NCI-H2171 treated with DMSO at 0.1 percent for 48 hours (cell line): ENCODE results near the gene F2RL2.
"Not testable (repeated sequence)": the region's sequence is repeated elsewhere in the genome, so short reads cannot be mapped to it uniquely, and the experiment has no call there.

Source experiments
- DNase-seq: peaks from one replicate; lab custom pipeline; 2025; lab: John Stamatoyannopoulos, UW

F2RL2 gene

DNA sequence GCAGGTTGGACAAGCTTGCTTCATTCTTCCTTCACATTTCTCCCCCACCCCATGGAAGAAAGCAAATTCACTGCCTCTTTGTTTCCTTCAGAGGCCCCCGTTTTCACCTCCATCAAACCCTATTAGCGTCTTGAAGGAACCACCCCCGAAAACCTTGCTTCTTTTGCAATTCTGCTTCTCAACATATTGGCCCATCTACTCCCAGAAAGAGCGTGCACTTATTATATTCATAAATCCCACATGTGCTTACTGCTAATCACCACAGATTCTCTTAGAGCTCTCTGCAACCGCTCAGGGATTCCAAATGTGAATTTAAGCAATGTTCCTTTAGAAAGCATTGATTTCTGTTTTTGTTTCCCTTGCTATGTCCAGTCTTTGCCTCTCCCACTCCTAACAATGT lies 1.1 kb downstream of the F2RL2 start:
- DNase-seq = no peak

DNA sequence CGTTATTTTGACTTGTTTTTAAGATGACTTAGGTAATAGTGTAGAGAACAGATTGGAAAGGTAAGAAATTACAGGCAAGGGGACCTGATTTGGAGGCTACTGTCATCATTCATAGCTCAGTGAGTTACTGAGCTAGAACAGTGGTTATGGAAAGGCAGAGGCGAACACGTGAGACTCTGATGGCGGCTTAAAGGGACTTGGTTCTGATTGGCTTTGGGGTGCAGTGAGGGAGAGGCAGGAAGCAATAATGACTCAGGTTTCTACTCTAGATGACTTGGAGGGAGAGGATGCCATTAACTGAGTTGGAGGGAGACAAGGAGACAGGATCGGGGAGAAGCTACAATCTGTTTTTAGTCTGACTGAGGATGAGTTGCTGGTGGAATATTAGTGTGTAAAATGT lies 3.0 kb downstream of the F2RL2 start:
- no peak for DNase-seq

DNA sequence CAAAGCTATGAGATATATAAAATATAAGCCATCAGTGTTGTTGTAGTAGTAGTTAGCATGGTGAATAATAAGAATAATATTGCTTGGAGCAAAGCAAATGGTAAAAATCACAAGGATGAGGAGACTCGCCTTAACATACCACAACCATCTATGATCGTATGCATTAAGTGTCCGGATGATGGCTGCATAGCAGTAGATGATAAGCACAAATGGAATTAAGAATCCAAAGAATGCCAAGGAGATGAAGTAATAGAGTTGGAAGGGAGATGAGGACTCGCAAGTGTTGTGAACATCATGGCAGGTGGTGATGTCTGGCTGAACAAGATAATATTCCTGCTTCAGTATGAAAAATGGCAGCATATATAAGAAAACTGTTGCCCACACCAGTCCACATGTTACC lies 5.5 kb downstream of the F2RL2 start:
- no peak for DNase-seq

GRCh38 chr5:76617229-76617628 lies 6.0 kb downstream of the F2RL2 start:
- no peak for DNase-seq

GRCh38 chr5:76616206-76616605 lies 7.0 kb downstream of the F2RL2 start:
- DNase-seq = no peak

DNA sequence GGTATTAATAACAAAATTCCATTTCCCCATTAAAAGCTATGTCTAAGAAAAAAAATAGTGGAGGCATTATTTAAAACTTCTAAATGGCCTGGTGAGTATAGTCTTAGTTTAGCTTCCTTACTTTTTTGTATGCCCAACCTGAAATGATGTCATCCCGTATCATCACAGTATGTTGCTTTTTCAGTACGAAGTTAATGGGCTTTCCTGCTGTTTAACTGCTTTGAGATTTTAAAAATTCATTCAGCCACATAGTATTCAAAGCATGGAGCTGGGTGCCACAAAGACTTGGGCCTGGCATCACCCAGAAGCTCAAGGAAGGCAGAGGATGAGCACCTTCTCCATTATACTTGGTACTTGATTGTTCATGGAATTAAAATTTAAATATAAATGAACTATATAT lies 7.4 kb downstream of the F2RL2 start:
- no peak for DNase-seq

GRCh38 chr5:76612942-76613341 lies 10.3 kb downstream of the F2RL2 start:
- DNase-seq = no peak

DNA sequence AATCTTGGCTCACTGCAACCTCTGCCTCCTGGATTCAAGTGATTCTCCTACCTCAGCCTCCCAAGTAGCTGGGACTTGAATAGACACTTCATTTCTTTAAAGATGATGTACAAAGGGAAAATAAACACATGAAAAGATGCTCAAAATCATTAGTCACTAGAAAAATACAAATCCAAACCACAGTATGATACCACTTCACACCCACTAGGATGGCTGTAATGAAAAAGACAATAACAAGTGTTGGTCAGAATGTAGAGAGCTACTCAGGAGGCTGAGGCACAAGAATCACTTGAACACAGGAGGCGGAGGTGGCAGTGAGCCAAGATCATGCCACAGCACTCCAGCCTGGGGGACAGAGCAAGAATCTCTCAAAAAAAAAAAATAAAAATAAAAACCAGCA lies 13.0 kb downstream of the F2RL2 start:
- DNase-seq = no peak

GRCh38 chr5:76608833-76609232 lies 14.4 kb downstream of the F2RL2 start:
- DNase-seq = no peak

- no peak for DNase-seq
Observed at GRCh38 chr5:76607353-76607871, 15.8 kb downstream of the F2RL2 start.

- DNase-seq = no peak
Observed at GRCh38 chr5:76606701-76607100, 16.5 kb downstream of the F2RL2 start.

DNA sequence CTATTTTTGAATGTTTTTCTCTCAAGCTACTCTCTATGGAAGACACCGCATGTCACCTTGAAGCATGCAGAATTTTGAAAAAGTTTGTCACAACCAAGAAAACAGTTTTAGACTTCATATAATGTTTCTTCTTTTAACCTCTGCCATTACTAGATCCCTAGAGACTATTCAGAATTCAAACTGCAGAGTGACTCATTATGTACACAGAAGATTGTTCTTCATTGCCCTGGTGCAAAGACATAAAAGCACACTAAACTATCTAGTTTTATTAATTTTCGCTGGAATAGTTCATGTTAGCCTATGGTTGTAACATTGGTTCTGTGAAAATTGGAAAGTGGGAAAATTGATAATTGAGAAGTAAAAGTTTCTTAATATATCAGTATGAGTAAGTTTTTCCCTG lies 18.4 kb downstream of the F2RL2 start:
- no peak for DNase-seq

DNA sequence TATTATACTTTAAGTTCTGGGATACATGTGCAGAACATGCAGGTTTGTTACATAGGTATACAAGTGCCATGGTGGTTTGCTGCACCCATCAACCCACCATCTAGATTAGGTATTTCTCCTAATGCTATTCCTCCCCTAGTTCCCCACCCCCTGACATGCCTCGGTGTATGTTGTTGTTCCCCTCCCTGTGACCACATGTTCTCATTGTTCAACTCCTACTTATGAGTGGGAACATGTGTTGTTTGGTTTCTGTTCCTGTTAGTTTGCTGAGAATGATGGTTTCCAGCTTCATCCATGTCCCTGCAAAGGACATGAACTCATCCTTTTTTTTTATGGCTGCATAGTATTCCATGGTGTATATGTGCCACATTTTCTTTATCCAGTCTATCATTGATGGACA lies 19.2 kb downstream of the F2RL2 start:
- DNase-seq = not testable (repeated sequence)

DNA sequence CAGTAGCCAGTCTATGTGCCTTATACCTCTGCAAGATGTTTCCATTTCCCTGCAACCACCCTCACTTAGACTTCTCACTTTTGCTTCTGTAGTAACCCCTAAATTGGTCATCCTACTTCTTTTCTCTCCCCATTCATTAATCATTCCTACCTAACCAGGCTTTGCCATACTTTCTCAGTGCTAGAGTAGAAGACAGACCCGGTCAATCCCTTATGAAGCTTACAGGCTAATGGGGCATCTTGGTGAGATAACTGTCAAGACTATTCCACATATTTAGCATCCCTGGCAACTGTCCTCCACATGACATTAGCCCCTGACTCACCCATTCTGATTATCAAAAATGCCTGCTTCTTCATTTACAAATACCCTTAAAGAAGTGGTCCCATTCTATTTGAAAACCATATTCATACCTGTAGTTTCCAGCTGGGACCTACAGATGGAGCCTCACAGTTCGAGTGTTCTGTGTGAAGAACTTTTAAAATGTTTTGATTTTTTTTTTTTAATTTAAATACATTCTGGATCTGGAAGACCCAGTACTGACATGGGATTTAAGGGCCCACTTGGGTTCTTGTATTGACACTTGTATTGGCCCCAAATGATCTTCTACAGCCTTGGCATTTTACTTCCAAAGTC lies 21.0 kb downstream of the F2RL2 start:
- DNase-seq = no peak

DNA sequence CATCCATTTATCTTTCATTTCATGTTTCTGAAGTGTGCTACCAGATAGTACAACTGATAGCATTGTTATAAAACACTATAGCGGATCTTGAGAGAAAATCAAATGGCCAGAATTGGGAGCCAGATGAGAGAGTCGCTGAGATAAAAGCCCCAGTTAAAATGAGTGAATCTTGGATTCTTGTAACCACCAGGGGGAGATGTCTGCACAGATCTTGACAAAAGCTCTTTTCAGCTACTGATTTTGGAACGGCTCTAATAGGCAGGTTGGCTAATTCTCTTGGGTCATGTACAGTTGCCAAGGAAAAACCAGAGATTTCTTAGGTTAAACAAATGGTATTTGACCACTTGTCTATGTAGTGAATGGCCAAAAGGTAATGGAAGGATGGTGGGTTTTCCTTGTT lies 21.7 kb downstream of the F2RL2 start:
- DNase-seq = peak; percentile 11

- DNase-seq = no peak
Observed at GRCh38 chr5:76600716-76601115, 22.5 kb downstream of the F2RL2 start.

DNA sequence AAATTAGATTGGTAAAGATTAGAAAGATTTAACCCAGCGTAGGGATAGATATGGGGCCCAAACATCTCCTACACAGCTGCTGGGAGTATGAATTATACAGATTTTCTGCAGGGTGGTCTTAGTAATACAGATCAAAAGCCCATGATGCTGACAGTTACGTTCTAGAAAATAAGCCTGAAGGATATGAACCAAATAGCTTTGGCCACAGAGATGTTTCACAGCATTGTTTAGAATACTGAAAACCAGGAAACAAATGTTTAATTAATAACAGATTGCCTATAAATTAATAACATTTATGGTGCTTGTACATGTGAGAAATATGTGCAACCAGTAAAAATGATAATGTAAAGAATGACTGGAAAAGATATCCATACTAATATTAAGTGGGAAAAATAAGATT lies 24.7 kb downstream of the F2RL2 start:
- DNase-seq = no peak

GRCh38 chr5:76595755-76596481 lies 27.3 kb downstream of the F2RL2 start:
- no peak for DNase-seq

GRCh38 chr5:76594107-76594506 lies 29.1 kb downstream of the F2RL2 start:
- no peak for DNase-seq

DNA sequence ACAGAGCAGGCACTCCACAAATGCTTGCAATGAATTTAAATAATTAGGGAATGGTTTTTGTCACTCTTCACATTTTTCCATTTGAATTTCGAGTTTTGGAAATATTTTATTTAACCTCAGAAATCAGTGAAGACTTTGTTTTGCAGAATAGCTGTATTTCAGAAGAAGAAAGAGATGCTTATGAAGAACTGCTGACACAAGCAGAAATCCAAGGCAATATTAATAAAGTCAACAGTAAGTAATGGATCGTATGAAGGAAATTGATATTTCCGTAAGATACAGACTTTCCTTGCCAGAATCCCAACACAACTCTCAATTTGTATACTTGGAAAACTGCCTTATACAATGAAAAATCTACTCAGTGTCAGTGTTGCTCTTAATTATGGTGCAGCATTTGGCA lies 30.5 kb downstream of the F2RL2 start:
- DNase-seq = no peak

GRCh38 chr5:76591366-76591765 lies 31.8 kb downstream of the F2RL2 start:
- no peak for DNase-seq

DNA sequence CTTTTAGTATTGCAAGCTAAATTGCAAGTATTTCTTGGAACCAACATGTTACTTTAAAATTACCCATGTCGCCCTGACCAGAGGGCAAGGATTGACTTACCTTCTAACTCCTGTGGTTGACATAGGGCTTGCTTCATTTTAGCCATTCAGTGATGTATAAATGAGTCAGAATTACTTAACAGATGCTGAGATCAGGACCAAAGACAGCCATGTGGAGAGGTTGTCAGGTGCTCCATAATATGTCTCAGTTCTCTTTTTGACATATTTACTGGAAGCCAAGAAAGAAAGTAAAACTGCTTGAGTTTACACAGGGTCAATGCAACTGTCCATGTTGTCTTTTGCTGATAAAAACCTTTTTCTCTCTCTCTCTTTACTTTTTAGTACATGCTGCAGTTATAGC lies 33.2 kb downstream of the F2RL2 start:
- DNase-seq = no peak

- DNase-seq = no peak
Observed at GRCh38 chr5:76586531-76586930, 36.7 kb downstream of the F2RL2 start.

GRCh38 chr5:76585783-76586217 lies 37.4 kb downstream of the F2RL2 start:
- DNase-seq = no peak
